K562 (cell line): ENCODE data around the gene EBI3. TPM values are rescaled to one million over a fixed set of nuclear protein-coding genes. Genes with fewer than 3 reads are reported as not detected.

ENCODE experiments used
- ATAC-seq: fragments of 200-7000 bp; cut with Tn5 transposase; 3 replicates; pipeline ENCODE4 v1.9.1; 2020; ENCODE audit warnings: moderate library complexity
- BruUV-seq: library from RNA; stranded (reverse); fragments of 400-500 nt; replicated peaks from 2 replicates; lab custom pipeline; 2021; lab: Mats Ljungman, UMichigan
- CTCF ChIA-PET: fragments of 300-600 bp; formaldehyde crosslinking; extraction: SDS; loops from one replicate; lab custom pipeline; 2021; ENCODE audit warnings: low intra/inter-chr PET ratio; lab: Yijun Ruan, JAX
- POLR2A ChIA-PET: fragments of 300-600, 350-650 bp; sonication (Branson Sonifier 250); formaldehyde crosslinking; extraction: SDS; loops from one replicate; lab custom pipeline; 2021; ENCODE audit warnings: antibody characterized with exemption, inconsistent platforms; lab: Yijun Ruan, JAX
- DNase-seq, 4 experiments: peaks; one replicate each; pipeline versions ENCODE4 v3.0.0 to v3.0.0-alpha.2; 2011 to 2018; ENCODE audit warnings: low spot score in 3 of 4, mixed read lengths in 3 of 4; ENCODE audit errors: extremely low read depth in 1 of 4
- FAIRE-seq: peaks from 2 replicates; lab custom pipeline; 2011; peaks lifted over from hg19 to GRCh38; lab: Jason Lieb, UNC
- H2AFZ ChIP-seq: 2 replicates; pipeline ENCODE4 v1.6.0; 2011; ENCODE audit warnings: low read depth, low read length, control low read depth, inconsistent platforms
- H3K27ac ChIP-seq: fragments of 200-600 bp; 3 replicates; pipeline ENCODE4 v1.8.0; 2011; ENCODE audit warnings: low read depth, mild to moderate bottlenecking, control low read depth, inconsistent platforms, low read length, moderate library complexity, mixed read lengths; ENCODE audit errors: extremely low read depth
- H3K27me3 ChIP-seq, 2 experiments: fragments of 300-600 bp in 1 of 2; 2 replicates in 1 of 2; 3 replicates in 1 of 2; pipeline versions ENCODE4 v1.6.0 to v1.8.0; 2011; ENCODE audit warnings: inconsistent platforms in 2 of 2, low read length in 2 of 2, mild to moderate bottlenecking in 1 of 2, mixed read lengths in 1 of 2, moderate library complexity in 1 of 2; ENCODE audit not compliant: control insufficient read depth in 2 of 2, insufficient read depth in 2 of 2
- H3K36me3 ChIP-seq: fragments of 300-600 bp; 3 replicates; pipeline ENCODE4 v1.8.0; 2011; ENCODE audit warnings: mild to moderate bottlenecking, low read length, inconsistent platforms; ENCODE audit not compliant: control insufficient read depth, insufficient read depth
- H3K4me1 ChIP-seq, 2 experiments: fragments of 200-600 bp in 1 of 2; replicated peaks in 1 of 2; 2 replicates in 1 of 2; 3 replicates in 1 of 2; pipeline versions ENCODE4 v1.5.1 to v1.8.0; 2011; ENCODE audit warnings: inconsistent platforms in 2 of 2, low read length in 2 of 2, mild to moderate bottlenecking in 1 of 2, mixed read lengths in 1 of 2, moderate library complexity in 1 of 2; ENCODE audit not compliant: control insufficient read depth in 2 of 2, insufficient read depth in 2 of 2
- H3K4me2 ChIP-seq: 2 replicates; pipeline ENCODE4 v1.6.1; 2011; ENCODE audit warnings: low read length, control low read depth, inconsistent platforms, mixed read lengths; ENCODE audit not compliant: insufficient read depth
- H3K4me3 ChIP-seq: fragments of 200-600 bp; sonication (generic), shearing (Covaris generic); 2 replicates; pipeline ENCODE4 v1.5.1; 2016; ENCODE audit warnings: control low read depth, inconsistent platforms
- H3K79me2 ChIP-seq: fragments of 200-600 bp; 3 replicates; pipeline ENCODE4 v1.8.0; 2011; ENCODE audit warnings: low read length, inconsistent platforms; ENCODE audit not compliant: control insufficient read depth, insufficient read depth
- H3K9ac ChIP-seq, 2 experiments: 2 replicates each; pipeline versions ENCODE4 v1.6.0 to v1.6.1; 2011; ENCODE audit warnings: low read depth in 2 of 2, low read length in 2 of 2, control low read depth in 1 of 2, inconsistent platforms in 1 of 2, mild to moderate bottlenecking in 1 of 2, mixed read lengths in 1 of 2; ENCODE audit not compliant: insufficient read depth in 1 of 2
- H3K9me1 ChIP-seq: one replicate; pipeline ENCODE4 v1.6.0; 2011; ENCODE audit warnings: inconsistent platforms, mild to moderate bottlenecking, low read length, moderate library complexity; ENCODE audit not compliant: control insufficient read depth, insufficient read depth
- H3K9me3 ChIP-seq: replicated peaks from 2 replicates; pipeline ENCODE4 v1.5.1; 2011; ENCODE audit warnings: low read depth, low read length, inconsistent platforms; ENCODE audit not compliant: control insufficient read depth, insufficient read depth
- H4K20me1 ChIP-seq: replicated peaks from 2 replicates; pipeline ENCODE4 v1.6.1; 2011; ENCODE audit warnings: low read length, inconsistent platforms, mixed read lengths; ENCODE audit not compliant: control insufficient read depth, insufficient read depth
- ADNP ChIP-seq: fragments of 200-800 bp; sonication (Bioruptor generic); IDR thresholded peaks from 2 replicates; pipeline ENCODE4 v1.6.1; 2016; ENCODE audit warnings: missing genetic modification characterization, missing compliant biosample characterization
- BCOR ChIP-seq: fragments of 450-650 bp; IDR thresholded peaks from 2 replicates; pipeline ENCODE4 v1.6.1; 2016
- CBX1 ChIP-seq: sonication (generic); IDR thresholded peaks from 2 replicates; pipeline ENCODE4 v1.6.1; 2016; ENCODE audit warnings: antibody characterized with exemption, low read depth, mild to moderate bottlenecking
- EGR1 ChIP-seq: fragments of 450-650 bp; conservative IDR thresholded peaks from 2 replicates; pipeline ENCODE4 v1.6.1; 2017; ENCODE audit warnings: mild to moderate bottlenecking
- HCFC1 ChIP-seq: IDR thresholded peaks from 2 replicates; pipeline ENCODE4 v1.6.1; 2012; ENCODE audit warnings: low read depth, low read length, improper control_type of control experiment
- HDAC1 ChIP-seq, 2 experiments: fragments of 450-650 bp; IDR thresholded peaks; 2 replicates each; pipeline ENCODE4 v1.6.1; 2016 to 2017; ENCODE audit warnings: inconsistent platforms in 1 of 2, mild to moderate bottlenecking in 1 of 2, moderate library complexity in 1 of 2
- HDAC2 ChIP-seq: fragments of 450-650 bp; IDR thresholded peaks from 2 replicates; pipeline ENCODE4 v1.6.1; 2016; ENCODE audit warnings: mild to moderate bottlenecking
- KDM1A ChIP-seq, 2 experiments: fragments of 450-650 bp; IDR thresholded peaks; 2 replicates each; pipeline ENCODE4 v1.6.1; 2016; ENCODE audit warnings: mild to moderate bottlenecking in 2 of 2
- MEIS2 ChIP-seq: fragments of 450-650 bp; IDR thresholded peaks from 2 replicates; pipeline ENCODE4 v1.6.1; 2014; ENCODE audit warnings: mild to moderate bottlenecking; ENCODE audit not compliant: partially characterized antibody
- OTX1 ChIP-seq: fragments of 450-650 bp; formaldehyde crosslinking; IDR thresholded peaks from 2 replicates; pipeline ENCODE4 v1.4.0; 2022; ENCODE audit warnings: mild to moderate bottlenecking
- PHF20 ChIP-seq: fragments of 450-650 bp; IDR thresholded peaks from 2 replicates; pipeline ENCODE4 v1.6.1; 2018; ENCODE audit not compliant: partially characterized antibody
- RBM25 ChIP-seq: fragments of 200-400 bp; formaldehyde crosslinking; IDR thresholded peaks from 2 replicates; pipeline ENCODE4 v1.6.1; 2018; ENCODE audit warnings: low read length, low read depth, moderate library complexity; ENCODE audit not compliant: severe bottlenecking
- RCOR1 ChIP-seq, 2 experiments: IDR thresholded peaks; 2 replicates each; pipeline ENCODE4 v1.6.1; 2012; ENCODE audit warnings: low read depth in 2 of 2, low read length in 2 of 2, borderline replicate concordance in 1 of 2, improper control_type of control experiment in 1 of 2
- SMARCA5 ChIP-seq: fragments of 450-650 bp; IDR thresholded peaks from 2 replicates; pipeline ENCODE4 v1.6.1; 2016
- TBP ChIP-seq: optimal IDR thresholded peaks from 2 replicates; pipeline ENCODE3; 2011; ENCODE audit warnings: low read depth, low read length, improper control_type of control experiment
- ZNF12 ChIP-seq: sonication (generic); formaldehyde crosslinking; IDR thresholded peaks from 2 replicates; pipeline ENCODE4 v1.4.0; 2020; ENCODE audit warnings: mild to moderate bottlenecking, missing genetic modification reagents
- ZNF217 ChIP-seq: sonication (generic); formaldehyde crosslinking; IDR thresholded peaks from 2 replicates; pipeline ENCODE4 v1.8.0; 2022; ENCODE audit warnings: mild to moderate bottlenecking, missing genetic modification reagents
- ZNF431 ChIP-seq: sonication (generic); formaldehyde crosslinking; IDR thresholded peaks from 2 replicates; pipeline ENCODE4 v1.8.0; 2022; ENCODE audit warnings: mild to moderate bottlenecking, missing genetic modification reagents
- WGBS: fragments of 100-300 bp; shearing (Covaris generic); methylation state at CpG from one replicate; pipeline ENCODE4 v1.1.6; 2016; ENCODE audit warnings: low coverage, mixed read lengths; ENCODE audit not compliant: insufficient coverage; ENCODE audit errors: missing lambda C conversion rate; 5-methylcytosine and 5-hydroxymethylcytosine counted together
- in situ Hi-C: fragments of 300-500 bp; cut with MboI; formaldehyde crosslinking; loops from 4 replicates; pipeline ENCODE4 v1.15.0; 2018; ENCODE audit warnings: inconsistent platforms, mixed read lengths
- intact Hi-C: fragments of 100-400 bp; cut with micrococcal nuclease; formaldehyde crosslinking; loops from 2 replicates; pipeline ENCODE4 v1.14.2; 2022
- polyA plus RNA-seq, 8 experiments: library from polyadenylated mRNA; depleted of rRNA in 4 of 8; stranded (reverse) in 5 of 8; unstranded in 3 of 8; fragments of >200 nt; fragmentation: Nextera tagmentation in 2 of 8; fragmentation: Illumina TruSeq in 1 of 8; extraction: Ambion mirVana in 2 of 8; extraction: Trizol in 1 of 8; gene quantifications; 2 replicates each; pipeline versions ENCODE4 v1.2.1 to v1.2.3, GENCODE V29; 2011 to 2014; ENCODE audit warnings: inconsistent platforms in 1 of 8, missing spikeins in 1 of 8
- total RNA-seq, 7 experiments: library from RNA; depleted of rRNA in 6 of 7; stranded (reverse); fragments of >200 nt in 6 of 7; fragmentation: Illumina TruSeq in 2 of 7; extraction: Trizol in 2 of 7; gene quantifications; 2 replicates each; pipeline versions ENCODE4 v1.2.1 to v1.2.3, GENCODE V29; 2011 to 2021; ENCODE audit warnings: low replicate concordance in 1 of 7
- TF ChIP-seq, protein P1 (sequence below), 2 experiments: IDR thresholded peaks in 1 of 2; conservative IDR thresholded peaks in 1 of 2; 2 replicates each; pipeline ENCODE4 v1.6.1; 2016; ENCODE audit warnings: low read depth in 2 of 2, mild to moderate bottlenecking in 1 of 2, missing compliant biosample characterization in 1 of 2, missing genetic modification characterization in 1 of 2, moderate library complexity in 1 of 2
- TF ChIP-seq, protein P2 (sequence below): fragments of 450-650 bp; IDR thresholded peaks from 2 replicates; pipeline ENCODE4 v1.6.1; 2016

The EBI3 gene
- total and polyA plus RNA-seq, 9 of the 15 experiments (the other 6 are each of a cell fraction or from before 2014, with no cell fraction given), result 0.08 to 0.35 (median 0.22) TPM; not detected in 6

DNA sequence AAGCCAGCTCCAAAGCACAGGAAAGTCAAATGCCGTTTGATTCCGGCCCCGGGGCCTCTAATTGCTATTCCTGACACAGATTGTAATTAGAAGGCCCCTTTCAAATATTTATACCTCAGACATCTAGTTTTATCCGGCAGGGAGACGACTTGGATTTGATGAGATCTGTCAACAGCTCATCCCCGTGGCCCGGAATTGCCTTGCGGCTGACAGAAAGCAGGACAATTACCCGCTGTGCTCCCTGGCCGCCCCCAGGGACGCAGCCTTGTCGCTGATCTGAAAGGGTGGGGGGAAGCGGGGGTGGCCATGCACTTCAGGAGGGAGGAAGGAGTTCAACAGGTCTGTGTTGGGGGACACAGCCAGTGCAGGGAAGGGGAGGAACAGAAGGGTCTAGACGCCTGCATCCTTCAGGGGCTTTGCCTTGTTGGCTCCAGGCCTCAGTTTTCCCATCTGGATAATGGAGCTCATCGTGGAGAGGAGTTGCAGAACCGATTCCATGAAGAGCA is 47.9 kb downstream of the EBI3 start:
- 10% methylated on average over 16 of the region's 16 CpGs for WGBS
- ATAC-seq, result no peak
- H3K27me3 ChIP-seq, result peaks cover 9 to 17% of the 10 kb centered on the region in 2 experiments; a peak in 4 of 5 replicates
- no peak overlapping the region for H3K4me2 ChIP-seq
- CTCF ChIA-PET, result no interaction called here
- H3K9ac ChIP-seq, result 0 out of 4 replicates have a peak overlapping the region, but pooled peaks of 1 of the 2 experiments have one; percentile 31
- POLR2A ChIA-PET, result interaction anchor here (0.6 to 1.6 kb wide), 4 partner anchors 10 to 20 kb away, joined by 3 to 4 read pairs (median 3); no protein-coding TSS in a partner anchor
- H3K4me1 ChIP-seq, result peaks cover 0 to 22% of the 10 kb centered on the region in 2 experiments; a peak in 4 of 5 replicates
- H3K9me1 ChIP-seq, result no peaks in the 10 kb centered on the region
- no peak overlapping the region for H3K27ac ChIP-seq
- no peak overlapping the region for H3K4me3 ChIP-seq
- TF ChIP-seq HDAC2 (0 out of 2 replicates have a peak, but pooled peaks have one; percentile 27), HDAC1 (IDR thresholded peaks at IDR 0.05) (0 out of 4 replicates have a peak, but pooled peaks of 1 of the 2 experiments have one; percentile 32), TBP (no peak), ZNF217 (CRISPR knock-in tag) (no peak), HCFC1 (no peak), ADNP (tag) (peak; percentile 77), CBX1 (peak; percentile 84; the same call in 1 of the 2 replicates), RCOR1 (IDR thresholded peaks at IDR 0.05; ENCODE audit: borderline replicate concordance in 1 of 2, low read depth in 2 of 2, low read length in 2 of 2) (0 out of 4 replicates have a peak, but pooled peaks of 1 of the 2 experiments have one; percentile 5), OTX1 (CRISPR knock-in tag) (no peak), KDM1A (IDR thresholded peaks at IDR 0.05) (peak; percentile 72 to 88), PHF20 (peak; percentile 42), ZNF431 (CRISPR knock-in tag) (no peak), MEIS2 (peak; percentile 75), EGR1 (peak; percentile 58), BCOR (peak; percentile 96), RBM25 (peak; percentile 74), ZNF12 (CRISPR knock-in tag) (no peak), SMARCA5 (peak; percentile 80; the same call in 1 of the 2 replicates)
- TF ChIP-seq, protein P1, sequence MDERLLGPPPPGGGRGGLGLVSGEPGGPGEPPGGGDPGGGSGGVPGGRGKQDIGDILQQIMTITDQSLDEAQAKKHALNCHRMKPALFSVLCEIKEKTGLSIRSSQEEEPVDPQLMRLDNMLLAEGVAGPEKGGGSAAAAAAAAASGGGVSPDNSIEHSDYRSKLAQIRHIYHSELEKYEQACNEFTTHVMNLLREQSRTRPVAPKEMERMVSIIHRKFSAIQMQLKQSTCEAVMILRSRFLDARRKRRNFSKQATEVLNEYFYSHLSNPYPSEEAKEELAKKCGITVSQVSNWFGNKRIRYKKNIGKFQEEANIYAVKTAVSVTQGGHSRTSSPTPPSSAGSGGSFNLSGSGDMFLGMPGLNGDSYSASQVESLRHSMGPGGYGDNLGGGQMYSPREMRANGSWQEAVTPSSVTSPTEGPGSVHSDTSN (CRISPR knock-in tag; IDR thresholded peaks at IDR 0.05; ENCODE audit: low read depth), result no peak
- TF ChIP-seq, protein P1 (tag; conservative IDR thresholded peaks at IDR 0.05; ENCODE audit: low read depth), result 0 out of 2 replicates have a peak, but pooled peaks have one; percentile 23
- TF ChIP-seq, protein P2, sequence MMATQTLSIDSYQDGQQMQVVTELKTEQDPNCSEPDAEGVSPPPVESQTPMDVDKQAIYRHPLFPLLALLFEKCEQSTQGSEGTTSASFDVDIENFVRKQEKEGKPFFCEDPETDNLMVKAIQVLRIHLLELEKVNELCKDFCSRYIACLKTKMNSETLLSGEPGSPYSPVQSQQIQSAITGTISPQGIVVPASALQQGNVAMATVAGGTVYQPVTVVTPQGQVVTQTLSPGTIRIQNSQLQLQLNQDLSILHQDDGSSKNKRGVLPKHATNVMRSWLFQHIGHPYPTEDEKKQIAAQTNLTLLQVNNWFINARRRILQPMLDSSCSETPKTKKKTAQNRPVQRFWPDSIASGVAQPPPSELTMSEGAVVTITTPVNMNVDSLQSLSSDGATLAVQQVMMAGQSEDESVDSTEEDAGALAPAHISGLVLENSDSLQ, result peak; percentile 6; the same call in 1 of the 2 replicates
- peak in 3 of 4 experiments; percentile 24 to 40 (median 39) for DNase-seq
- FAIRE-seq, result no peak
- intact Hi-C loops (no loop called here), in situ Hi-C loops (loop anchor here (10.0 kb wide), 1 partner anchor 68 kb away; the partner anchor contains the start of gene MPND)
- no peaks in the 10 kb centered on the region for H4K20me1 ChIP-seq
- H2AFZ ChIP-seq, result no peak overlapping the region; the same call in 1 of the 2 replicates
- H3K9me3 ChIP-seq, result no peaks in the 10 kb centered on the region
- H3K36me3 ChIP-seq, result no peaks in the 10 kb centered on the region
- no peaks in the 10 kb centered on the region for H3K79me2 ChIP-seq
- BruUV-seq, result no TSS peak
